ENCODE measurements around the gene CBX2.
A peak's percentile ranks its signal among the peaks of the same experiment; 100 is the strongest.

CBX2 gene

DNA sequence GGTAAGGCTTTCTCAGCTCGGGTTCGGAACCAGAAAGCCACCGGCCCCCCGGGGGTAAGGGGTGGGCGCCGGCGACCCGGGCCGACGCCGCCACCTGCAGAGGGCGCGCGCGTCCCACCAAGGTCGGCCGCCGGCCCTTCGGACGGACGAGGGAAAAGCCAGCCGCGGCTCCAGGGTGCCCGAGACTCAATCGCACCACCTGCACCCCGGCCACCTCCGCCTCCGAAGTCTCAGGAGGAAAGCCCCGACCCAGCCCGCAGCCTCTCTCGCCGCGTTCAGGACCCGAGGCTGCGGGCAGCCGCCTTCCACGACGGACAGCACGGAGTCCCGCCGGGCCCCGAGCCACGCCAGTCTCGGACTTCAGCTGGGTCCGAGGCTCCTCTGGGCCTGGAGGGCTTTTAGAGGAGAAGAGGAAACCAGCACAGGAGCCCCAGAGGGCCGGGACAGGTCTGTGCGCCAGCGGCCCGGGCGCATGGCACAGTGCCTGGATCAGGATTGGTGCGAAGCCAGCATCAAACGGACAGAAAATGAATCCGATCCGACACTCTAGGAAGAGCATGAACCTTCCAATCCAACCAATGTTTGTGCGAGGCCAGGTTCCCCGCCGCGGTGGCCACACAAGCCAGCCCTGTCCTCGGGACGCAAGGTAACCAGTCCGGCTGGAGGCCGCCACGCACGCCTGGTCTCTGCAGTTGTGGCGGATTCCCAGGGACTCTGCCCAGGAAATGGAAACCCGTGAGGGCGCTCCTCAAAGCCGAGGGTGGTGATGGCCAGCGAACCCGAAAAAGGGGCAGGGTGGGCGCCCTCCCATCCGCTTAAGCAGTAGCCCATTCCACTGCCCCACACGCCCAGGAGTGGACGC is 12.2 kb downstream of the CBX2 start:
- DNase-seq: no peak

DNA sequence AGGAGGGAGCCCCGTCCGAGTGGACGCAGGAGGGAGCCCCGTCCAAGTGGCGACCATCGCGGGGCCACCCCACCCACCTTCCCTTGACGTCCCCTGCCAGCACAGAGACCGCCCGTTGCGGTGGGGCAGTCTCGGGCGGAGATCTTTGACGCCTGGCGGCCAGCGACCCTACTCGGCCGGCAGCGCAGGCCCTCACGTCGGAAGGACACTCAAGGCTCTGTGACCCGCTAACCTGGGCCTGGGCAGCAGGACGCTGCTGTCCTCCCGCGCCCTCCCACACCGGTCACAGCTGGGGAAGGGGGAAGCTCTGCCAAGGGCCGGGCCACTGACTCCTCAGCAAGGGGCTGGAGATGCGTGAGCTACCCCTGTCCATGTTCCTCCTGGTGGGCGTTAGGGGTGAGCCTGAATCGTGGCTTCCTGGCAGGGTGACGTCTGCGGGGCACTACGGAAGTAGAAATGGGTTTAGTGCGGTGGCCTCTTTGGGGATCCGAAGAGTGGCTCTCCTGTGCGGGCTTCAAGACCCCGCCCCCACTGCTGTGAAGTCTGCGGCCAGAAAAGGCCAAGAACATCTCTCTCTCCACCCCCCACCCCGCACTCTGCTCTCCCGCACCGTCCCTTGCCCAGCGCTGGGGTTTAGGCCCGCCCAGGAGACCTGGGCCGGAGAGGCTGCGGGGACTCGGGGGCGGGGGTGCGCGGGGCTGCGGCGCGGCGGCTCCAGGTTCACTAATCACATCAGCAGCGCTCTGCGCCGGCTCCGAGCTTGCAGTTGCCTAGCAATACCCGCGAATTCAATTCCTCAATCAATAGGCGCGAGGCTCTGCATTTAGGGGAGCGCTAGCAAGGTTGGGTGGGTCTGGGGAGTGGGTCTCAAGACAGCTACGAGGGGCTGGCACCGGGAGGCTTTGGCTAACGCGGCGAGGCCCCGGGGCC is 13.1 kb downstream of the CBX2 start:
- DNase-seq: no peak

DNA sequence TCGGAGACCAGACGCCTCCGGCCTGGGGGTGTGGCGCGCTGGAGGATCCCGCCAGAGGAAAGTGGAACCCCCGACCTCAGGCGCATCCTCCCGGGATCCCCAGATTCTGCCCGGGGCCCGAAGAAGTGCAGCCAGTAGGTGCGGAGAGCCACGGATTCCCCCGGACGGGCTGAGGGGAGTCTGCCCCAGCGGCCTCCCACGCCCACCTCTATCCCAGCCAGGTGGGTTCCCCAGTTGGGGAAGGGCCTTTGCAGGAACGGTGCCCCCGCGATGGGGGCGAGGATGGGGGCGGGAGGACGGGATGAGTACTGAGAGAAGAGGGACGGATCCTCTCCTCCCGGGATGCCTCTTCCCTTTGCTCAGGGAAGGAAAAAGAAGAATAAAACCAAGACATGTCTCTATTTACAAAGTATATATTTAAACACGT is 13.8 kb downstream of the CBX2 start:
- DNase-seq: no peak

DNA sequence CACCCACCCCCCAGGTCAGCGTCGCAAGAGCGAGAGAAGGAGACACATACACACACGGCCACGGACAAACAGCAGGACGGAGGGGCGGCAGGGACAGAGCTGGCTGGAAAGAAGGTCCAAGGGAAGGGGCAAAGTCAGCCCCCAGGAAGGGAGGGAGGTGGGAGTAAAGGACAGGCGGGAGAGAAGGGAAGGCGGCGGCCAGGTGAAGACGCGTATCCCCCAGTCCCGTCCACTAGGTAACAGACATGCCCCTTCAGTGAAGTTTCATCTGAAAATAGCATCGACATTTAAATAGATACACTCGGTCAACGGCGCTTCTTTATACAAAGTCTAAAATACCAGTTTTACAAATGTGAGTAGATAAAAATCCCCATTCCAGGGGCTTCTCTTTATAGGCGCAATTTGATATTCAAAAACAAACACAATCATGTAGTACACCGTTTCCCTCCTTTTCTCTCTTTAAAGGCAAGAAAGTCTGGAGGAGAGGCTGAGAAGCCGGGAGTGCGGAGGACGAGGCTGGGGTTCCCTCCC is 14.5 kb downstream of the CBX2 start:
- DNase-seq: no peak

DNA sequence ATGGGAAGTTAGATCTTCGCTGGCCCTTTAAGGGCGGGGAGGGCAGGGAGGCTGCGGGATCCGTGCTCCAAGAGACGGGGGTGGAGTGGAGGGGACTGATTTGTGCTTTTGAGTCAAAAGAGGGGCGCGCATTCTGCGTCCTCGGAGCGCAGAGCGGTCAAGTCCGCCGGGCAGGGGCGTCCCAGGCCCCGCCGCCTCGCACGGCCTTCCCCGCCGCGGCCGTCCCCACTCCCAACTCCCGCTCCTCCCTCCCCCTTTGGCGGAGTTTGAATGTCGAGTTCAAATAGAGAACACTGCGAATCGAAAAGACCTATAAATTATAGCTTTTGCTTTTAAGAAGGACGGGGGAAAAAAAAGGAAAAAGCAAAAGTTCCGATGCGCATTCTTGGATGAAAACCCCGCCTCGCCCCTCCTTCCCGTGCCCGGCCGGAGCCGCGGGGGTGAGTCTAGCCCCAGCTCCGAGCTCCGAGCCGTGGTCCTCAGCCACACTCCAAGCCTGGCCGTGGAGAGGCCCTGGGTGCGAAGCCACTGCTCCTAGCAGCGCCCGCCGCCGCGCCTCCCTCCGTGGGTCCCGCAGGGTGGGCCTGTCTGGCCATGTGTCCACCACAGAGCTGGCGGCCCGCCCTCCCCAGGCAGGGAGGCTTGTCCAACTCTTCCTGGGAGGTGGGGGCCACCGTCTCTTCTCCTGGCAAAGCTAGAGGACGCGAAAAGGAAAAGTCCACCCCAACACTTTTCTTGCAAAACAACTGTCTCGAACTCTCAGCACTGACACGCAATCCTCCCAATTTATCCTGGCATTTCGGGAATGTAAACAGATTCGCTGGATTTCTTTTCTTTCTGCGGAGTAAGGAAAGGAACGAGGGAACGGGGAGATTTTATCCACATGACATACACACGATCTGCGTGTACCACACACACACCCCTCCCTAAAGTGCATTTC is 15.3 kb downstream of the CBX2 start:
- no peak for DNase-seq

DNA sequence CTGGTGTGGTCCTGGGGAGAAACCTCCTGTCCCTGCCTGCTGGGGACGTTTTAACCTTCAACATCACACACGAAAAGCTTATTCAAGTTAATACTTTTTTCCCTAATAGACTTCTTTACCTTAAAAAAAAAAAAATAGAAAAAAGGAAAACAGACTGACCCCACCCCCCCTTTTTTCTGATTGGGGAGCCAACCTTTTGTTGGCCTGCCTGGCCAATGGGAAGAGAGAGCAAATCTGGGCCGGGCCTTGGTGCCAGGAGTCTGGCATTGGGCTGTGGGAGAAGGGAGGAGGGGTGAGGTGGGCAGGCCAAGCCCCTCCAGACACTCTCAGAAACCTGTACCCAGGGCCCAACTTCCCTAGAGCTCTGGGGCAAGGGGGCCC is 16.0 kb downstream of the CBX2 start:
- no peak for DNase-seq

- no peak for DNase-seq
These were observed 16.9 kb downstream of the CBX2 start for GRCh38 chr17:79794659-79795511.

GRCh38 chr17:79795795-79796443 is 18.0 kb downstream of the CBX2 start:
- no peak for DNase-seq

GRCh38 chr17:79796444-79796762 is 18.5 kb downstream of the CBX2 start:
- peak; percentile 34 for DNase-seq

GRCh38 chr17:79796763-79797491 is 19.0 kb downstream of the CBX2 start, which contains the start of gene CBX8:
CBX8 (minus strand) TSS chr17:79797077; CDS start chr17:79796998, 79 bp downstream.
- DNase-seq: peak; percentile 97

DNA sequence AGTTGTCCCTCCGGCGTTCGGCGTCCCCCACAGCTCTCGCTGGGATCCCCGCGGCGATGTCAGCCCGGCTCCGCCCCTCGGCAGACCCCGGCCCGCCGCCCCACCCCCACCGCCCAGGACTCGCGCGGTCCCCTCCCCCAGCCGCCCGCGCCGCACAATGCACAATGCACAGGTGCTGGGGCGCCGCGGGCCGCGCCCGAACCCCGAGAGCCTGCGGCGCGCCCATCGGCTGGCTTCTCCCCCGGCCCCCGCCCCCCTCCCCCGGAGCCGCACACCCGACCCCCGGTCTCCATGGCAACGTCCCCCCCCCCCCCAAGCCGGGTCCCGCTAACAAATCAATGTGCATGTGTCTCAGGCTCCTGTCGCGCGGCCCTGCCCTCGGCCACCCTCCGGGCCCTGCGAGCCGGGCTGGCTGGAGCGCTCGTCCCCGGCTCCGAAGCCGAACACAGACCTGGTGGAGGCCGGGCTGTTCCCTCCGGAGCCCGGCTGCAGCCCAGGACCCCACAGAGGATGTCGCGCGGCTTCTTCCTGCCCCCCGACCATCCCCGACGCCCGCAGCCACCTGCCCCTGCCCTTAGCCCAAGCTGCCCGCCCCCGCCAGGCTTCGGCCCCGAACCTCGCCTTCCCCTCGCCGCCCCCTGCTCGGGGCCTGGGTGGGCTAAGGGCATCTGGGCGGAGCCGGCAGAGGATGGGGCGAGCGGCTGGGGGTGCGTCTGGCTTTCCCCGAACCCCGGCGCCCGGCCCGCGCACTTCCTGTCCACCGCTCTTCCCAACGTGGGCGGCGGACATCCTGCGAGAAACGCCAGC is 19.7 kb downstream of the CBX2 start:
- peak; percentile 36 for DNase-seq

DNA sequence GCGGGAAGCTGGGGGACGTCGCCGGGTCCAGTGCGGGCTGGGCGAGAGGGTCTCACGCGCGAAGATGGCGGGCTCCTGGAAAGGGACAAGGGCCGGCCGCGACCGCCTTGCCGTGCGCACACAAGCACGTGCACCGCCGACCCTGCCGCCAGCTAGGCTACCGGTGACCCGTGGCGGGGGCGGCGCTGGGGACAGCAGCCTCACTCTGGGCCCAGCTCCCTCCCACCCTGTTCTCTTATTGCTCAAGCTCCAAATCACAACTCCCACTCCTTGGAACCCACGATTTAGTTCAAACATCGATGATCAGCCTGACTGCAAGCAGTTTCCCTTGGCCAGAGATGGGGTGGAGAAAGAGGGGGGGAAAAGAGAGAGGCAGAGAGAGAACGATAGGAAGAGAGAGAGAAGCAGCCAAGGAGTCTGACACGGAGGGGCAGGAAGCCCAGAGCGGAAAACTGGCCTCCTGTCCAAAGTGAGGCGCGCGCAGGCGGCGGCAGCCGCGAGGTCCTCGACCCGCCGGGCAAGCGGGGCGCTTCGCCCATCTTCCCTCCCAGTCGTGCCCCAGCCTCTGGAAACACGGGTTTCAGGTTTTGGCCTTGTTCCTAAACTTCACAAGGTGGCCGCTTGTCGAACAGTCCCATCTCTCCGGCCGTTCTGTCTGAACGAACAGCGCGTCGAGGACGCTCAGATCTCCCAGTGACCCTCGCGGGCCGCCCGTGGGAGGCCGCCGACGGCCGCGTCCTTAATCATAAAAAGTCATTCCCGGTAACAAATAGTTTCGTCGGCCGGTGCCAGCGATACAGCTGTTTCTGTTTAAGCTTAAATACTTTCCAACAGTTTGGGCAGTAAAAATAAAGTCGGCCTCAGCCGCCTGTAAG is 20.6 kb downstream of the CBX2 start:
- peak; percentile 40 for DNase-seq

- no peak for DNase-seq
These were observed 21.2 kb downstream of the CBX2 start for GRCh38 chr17:79799174-79799537.

GRCh38 chr17:79799538-79800324 is 21.8 kb downstream of the CBX2 start:
- no peak for DNase-seq

- peak; percentile 49 for DNase-seq
These were observed 22.6 kb downstream of the CBX2 start for GRCh38 chr17:79800325-79801155.

All from GF-D8 (cell line).